SJSA1 (cell line): ENCODE measurements around the gene PHKA2. TPM values are rescaled to one million over a fixed set of nuclear protein-coding genes. Genes with fewer than 3 reads are reported as not detected.
"Not testable (repeated sequence)": the region's sequence is repeated elsewhere in the genome, so short reads cannot be mapped to it uniquely, and the experiment has no call there.

Experiments used
- DNase-seq, 2 experiments: peaks; one replicate each; pipeline ENCODE4 v3.0.0-alpha.2; 2015 to 2020; ENCODE audit warnings: low spot score in 2 of 2, low read depth in 1 of 2
- H3K27ac ChIP-seq: fragments of 250-450 bp; sonication (Bioruptor Pico); 2 replicates; pipeline ENCODE4 v1.5.1; 2020; ENCODE audit warnings: mild to moderate bottlenecking, moderate library complexity
- H3K27me3 ChIP-seq: fragments of 250-450 bp; sonication (Bioruptor Pico); replicated peaks from 2 replicates; pipeline ENCODE4 v1.5.1; 2020; ENCODE audit warnings: mild to moderate bottlenecking, moderate library complexity
- H3K36me3 ChIP-seq: fragments of 250-450 bp; sonication (Bioruptor Pico); 2 replicates; pipeline ENCODE4 v1.5.1; 2020; ENCODE audit warnings: mild to moderate bottlenecking
- H3K4me1 ChIP-seq: fragments of 250-450 bp; sonication (Bioruptor Pico); replicated peaks from 2 replicates; pipeline ENCODE4 v1.6.1; 2021; ENCODE audit warnings: mild to moderate bottlenecking
- H3K4me3 ChIP-seq: fragments of 250-450 bp; sonication (Bioruptor Pico); 2 replicates; pipeline ENCODE4 v1.5.1; 2020; ENCODE audit warnings: mild to moderate bottlenecking
- H3K9me3 ChIP-seq: fragments of 250-450 bp; sonication (Bioruptor Pico); replicated peaks from 2 replicates; pipeline ENCODE4 v1.5.1; 2020; ENCODE audit warnings: mild to moderate bottlenecking
- total RNA-seq: library from RNA; depleted of rRNA; stranded (reverse); fragments of >200 nt; shearing (Covaris generic); gene quantifications from 2 replicates; pipeline ENCODE4 v1.2.3, GENCODE V29; 2014; rRNA removed

The PHKA2 gene
- total RNA-seq, 1 experiment from 2014 or later, result 10.8 TPM

DNA sequence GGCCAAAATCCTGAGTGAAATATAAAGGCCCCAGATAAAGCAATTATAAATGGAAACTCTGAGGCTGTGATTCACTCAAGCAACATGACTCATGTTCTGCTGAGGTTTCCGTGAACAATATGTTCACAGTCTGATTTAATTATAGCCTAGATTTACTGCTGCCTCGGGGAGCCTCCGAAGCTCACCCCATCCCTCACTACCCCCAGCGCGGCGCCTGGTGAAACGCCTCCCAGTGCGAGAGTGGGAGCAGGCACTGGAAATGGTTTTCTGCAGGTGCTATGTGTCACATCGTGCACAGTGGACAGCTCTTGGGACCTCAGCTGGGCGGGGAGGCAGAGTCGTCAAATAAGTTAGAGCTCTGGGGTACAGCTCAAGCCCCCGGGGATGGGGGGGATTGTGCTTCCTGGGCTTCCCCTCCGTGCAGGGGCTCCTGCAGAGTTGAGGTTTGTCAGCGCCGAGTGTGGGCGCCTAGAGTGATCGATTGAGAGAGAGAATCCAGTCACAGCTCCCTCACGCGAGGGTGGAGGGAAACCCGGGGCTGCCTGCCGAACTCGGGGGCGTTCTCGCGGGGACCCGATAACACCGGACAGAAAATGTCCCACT, 110.6 kb downstream of the PHKA2 start:
- no peaks in the 10 kb centered on the region for H3K27me3 ChIP-seq
- H3K9me3 ChIP-seq, result no peaks in the 10 kb centered on the region
- H3K36me3 ChIP-seq, result no peaks in the 10 kb centered on the region
- no peak overlapping the region for H3K27ac ChIP-seq
- DNase-seq, result peak; percentile 59 to 63
- no peak overlapping the region for H3K4me3 ChIP-seq
- H3K4me1 ChIP-seq, result peaks cover 12% of the 10 kb centered on the region

DNA sequence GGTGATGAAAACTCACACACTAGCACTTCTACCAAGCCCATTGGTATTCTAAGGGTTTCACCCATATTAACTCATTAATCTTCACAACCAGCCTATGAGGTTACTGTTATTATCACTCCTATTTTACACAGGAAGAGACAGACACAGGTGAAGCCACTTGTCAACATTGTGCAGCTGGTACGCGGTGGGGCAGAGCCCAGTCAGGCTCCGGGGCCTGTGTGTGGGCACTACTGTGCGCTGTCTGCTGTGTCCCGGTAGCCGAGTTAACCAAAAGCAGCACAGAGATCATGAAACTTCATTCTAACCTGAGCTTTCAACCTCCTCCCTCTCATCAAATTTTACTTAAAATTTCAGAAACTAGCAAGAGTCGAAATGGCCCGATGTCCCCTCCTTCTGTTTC, 111.3 kb downstream of the PHKA2 start:
- no peak for DNase-seq
- Histone ChIP-seq H3K27ac (no peak overlapping the region), H3K27me3 (no peaks in the 10 kb centered on the region), H3K4me1 (peaks cover 12% of the 10 kb centered on the region), H3K4me3 (no peak overlapping the region), H3K36me3 (no peaks in the 10 kb centered on the region), H3K9me3 (no peaks in the 10 kb centered on the region)

GRCh38 chrX:18871970-18872369, 111.9 kb downstream of the PHKA2 start:
- no peak overlapping the region for H3K4me3 ChIP-seq
- no peak overlapping the region for H3K27ac ChIP-seq

DNA sequence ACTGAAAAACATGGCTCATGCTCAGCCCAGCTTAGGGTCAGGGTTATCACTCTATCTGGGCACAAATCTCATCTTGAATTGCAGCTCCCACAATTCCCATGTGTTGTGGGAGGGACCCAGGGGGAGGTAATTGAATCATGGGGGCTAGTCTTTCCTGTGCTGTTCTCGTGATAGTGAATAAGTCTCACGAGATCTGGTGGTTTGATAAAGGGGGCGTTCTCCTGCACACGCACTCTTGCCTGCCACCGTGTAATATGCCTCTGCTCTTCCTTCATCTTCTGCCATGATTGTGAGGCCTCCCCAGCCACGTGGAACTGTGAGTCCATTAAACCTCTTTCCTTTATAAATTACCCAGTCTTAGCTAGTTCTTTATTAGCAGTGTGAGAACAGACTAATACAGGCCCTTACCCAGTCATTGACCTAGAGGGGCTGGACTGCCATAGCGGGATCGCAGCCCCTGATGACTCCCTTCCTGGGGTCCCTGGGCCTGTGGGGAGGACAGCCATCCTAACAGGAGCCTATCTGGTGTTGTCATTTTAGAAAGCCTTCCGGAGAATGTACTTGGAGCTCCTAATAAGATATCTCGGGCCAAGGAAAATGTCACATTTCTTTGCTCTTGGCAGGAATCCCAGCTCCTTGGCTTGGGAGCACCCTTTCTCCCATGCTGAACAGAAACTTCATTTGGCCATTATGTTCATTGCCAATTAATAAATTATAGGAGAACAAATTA, 112.6 kb downstream of the PHKA2 start:
- Histone ChIP-seq H3K27ac (no peak overlapping the region), H3K9me3 (no peaks in the 10 kb centered on the region), H3K27me3 (no peaks in the 10 kb centered on the region), H3K4me1 (peaks cover 12% of the 10 kb centered on the region), H3K36me3 (no peaks in the 10 kb centered on the region), H3K4me3 (no peak overlapping the region)
- no peak for DNase-seq

More at GRCh38 chrX:18871970-18872369, 111.9 kb downstream of the PHKA2 start:
- no peak for DNase-seq
- no peaks in the 10 kb centered on the region for H3K36me3 ChIP-seq
- H3K9me3 ChIP-seq, result no peaks in the 10 kb centered on the region
- peaks cover 12% of the 10 kb centered on the region for H3K4me1 ChIP-seq
- no peaks in the 10 kb centered on the region for H3K27me3 ChIP-seq

- Histone ChIP-seq H3K27me3 (no peaks in the 10 kb centered on the region), H3K4me1 (no peaks in the 10 kb centered on the region), H3K36me3 (no peaks in the 10 kb centered on the region), H3K27ac (no peak overlapping the region), H3K9me3 (no peaks in the 10 kb centered on the region), H3K4me3 (no peak overlapping the region)
- DNase-seq, result no peak
Measured at GRCh38 chrX:18864390-18864920, 119.5 kb downstream of the PHKA2 start.

GRCh38 chrX:18861511-18861910, 122.4 kb downstream of the PHKA2 start:
- no peaks in the 10 kb centered on the region for H3K27me3 ChIP-seq
- no peaks in the 10 kb centered on the region for H3K9me3 ChIP-seq
- H3K4me3 ChIP-seq, result no peak overlapping the region
- DNase-seq, result no peak
- H3K4me1 ChIP-seq, result peaks cover 3% of the 10 kb centered on the region
- H3K36me3 ChIP-seq, result no peaks in the 10 kb centered on the region
- no peak overlapping the region for H3K27ac ChIP-seq

- Histone ChIP-seq H3K27ac (peak overlapping the region; percentile 89), H3K4me1 (peaks cover 5% of the 10 kb centered on the region), H3K27me3 (no peaks in the 10 kb centered on the region), H3K36me3 (no peaks in the 10 kb centered on the region), H3K9me3 (no peaks in the 10 kb centered on the region), H3K4me3 (no peak overlapping the region)
- no peak for DNase-seq
Measured at GRCh38 chrX:18856645-18856997, 127.3 kb downstream of the PHKA2 start.

- H3K36me3 ChIP-seq, result no peaks in the 10 kb centered on the region
- H3K9me3 ChIP-seq, result no peaks in the 10 kb centered on the region
- peaks cover 5% of the 10 kb centered on the region for H3K4me1 ChIP-seq
- H3K4me3 ChIP-seq, result no peak overlapping the region
- peak overlapping the region; percentile 89 for H3K27ac ChIP-seq
- no peaks in the 10 kb centered on the region for H3K27me3 ChIP-seq
- DNase-seq, result peak in 1 of 2 experiments; percentile 80
Measured at GRCh38 chrX:18855919-18856644, 127.8 kb downstream of the PHKA2 start.

- H3K27me3 ChIP-seq, DNase-seq, H3K4me3 ChIP-seq, H3K36me3 ChIP-seq, H3K27ac ChIP-seq, H3K4me1 ChIP-seq, H3K9me3 ChIP-seq: not testable (repeated sequence)
Measured at GRCh38 chrX:18847901-18848300, 136.0 kb downstream of the PHKA2 start.

Other genes with a start within 250 kb of the PHKA2 start
- 0.11 TPM in 1 of 2 replicates, not detected in the other for gene ADGRG2, start 138.4 kb upstream of the PHKA2 start, total RNA-seq